GM12873 (cell line): ENCODE data around the gene TMF1.

Experiments
- CTCF ChIP-seq: IDR thresholded peaks from 2 replicates; pipeline ENCODE4 v1.5.1; 2012; ENCODE audit warnings: low read depth, mild to moderate bottlenecking, moderate library complexity, low read length, control low read depth; ENCODE audit not compliant: insufficient read depth; ENCODE audit errors: missing control alignments

The TMF1 gene

GRCh38 chr3:69004138-69004537 is 48.0 kb downstream of the TMF1 start:
- TF ChIP-seq CTCF = no peak

- TF ChIP-seq CTCF = no peak
Measured at GRCh38 chr3:68999605-69000004, 52.5 kb downstream of the TMF1 start.

- TF ChIP-seq CTCF = no peak
Measured at GRCh38 chr3:68999158-68999557, 53.0 kb downstream of the TMF1 start.

- TF ChIP-seq CTCF = no peak
Measured at GRCh38 chr3:68997887-68998286, 54.2 kb downstream of the TMF1 start.

GRCh38 chr3:68996356-68996995 is 55.7 kb downstream of the TMF1 start:
- no peak for TF ChIP-seq CTCF

GRCh38 chr3:68988740-68989139 is 63.4 kb downstream of the TMF1 start:
- no peak for TF ChIP-seq CTCF

GRCh38 chr3:68987322-68987721 is 64.8 kb downstream of the TMF1 start:
- TF ChIP-seq CTCF = no peak
